ENCODE results near the gene FAM241A. TPM values are rescaled to one million over a fixed set of nuclear protein-coding genes. Genes with fewer than 3 reads are reported as not detected.
"Not testable (repeated sequence)": the region's sequence is repeated elsewhere in the genome, so short reads cannot be mapped to it uniquely, and the experiment has no call there.

FAM241A gene
- 2.9 TPM for total RNA-seq

DNA sequence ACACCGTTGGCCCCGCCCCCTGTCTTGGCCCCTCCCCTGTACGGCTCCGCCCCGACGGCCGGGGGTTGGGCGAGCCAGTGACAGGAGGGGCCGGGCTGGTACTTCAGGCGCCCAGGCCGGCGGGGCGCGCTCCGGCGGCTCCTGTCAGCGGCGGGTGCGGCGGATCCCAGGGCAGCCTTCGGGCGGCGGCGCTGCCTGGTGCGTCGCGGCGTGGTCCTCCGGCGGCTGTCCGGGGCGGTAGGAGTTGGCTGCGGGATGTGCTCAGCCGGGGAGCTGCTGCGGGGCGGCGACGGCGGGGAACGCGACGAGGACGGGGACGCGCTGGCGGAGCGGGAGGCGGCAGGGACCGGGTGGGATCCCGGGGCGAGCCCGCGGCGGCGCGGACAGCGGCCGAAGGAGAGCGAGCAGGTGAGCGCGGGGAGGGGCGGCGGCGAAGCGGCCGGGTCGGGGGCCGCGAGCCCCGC lies at the start of gene FAM241A:
TSS of gene FAM241A (plus strand) at position 129 of the 464 bp plus-strand sequence. CDS start at position 256, 127 bp downstream.
- peak; percentile 57 for DNase-seq

DNA sequence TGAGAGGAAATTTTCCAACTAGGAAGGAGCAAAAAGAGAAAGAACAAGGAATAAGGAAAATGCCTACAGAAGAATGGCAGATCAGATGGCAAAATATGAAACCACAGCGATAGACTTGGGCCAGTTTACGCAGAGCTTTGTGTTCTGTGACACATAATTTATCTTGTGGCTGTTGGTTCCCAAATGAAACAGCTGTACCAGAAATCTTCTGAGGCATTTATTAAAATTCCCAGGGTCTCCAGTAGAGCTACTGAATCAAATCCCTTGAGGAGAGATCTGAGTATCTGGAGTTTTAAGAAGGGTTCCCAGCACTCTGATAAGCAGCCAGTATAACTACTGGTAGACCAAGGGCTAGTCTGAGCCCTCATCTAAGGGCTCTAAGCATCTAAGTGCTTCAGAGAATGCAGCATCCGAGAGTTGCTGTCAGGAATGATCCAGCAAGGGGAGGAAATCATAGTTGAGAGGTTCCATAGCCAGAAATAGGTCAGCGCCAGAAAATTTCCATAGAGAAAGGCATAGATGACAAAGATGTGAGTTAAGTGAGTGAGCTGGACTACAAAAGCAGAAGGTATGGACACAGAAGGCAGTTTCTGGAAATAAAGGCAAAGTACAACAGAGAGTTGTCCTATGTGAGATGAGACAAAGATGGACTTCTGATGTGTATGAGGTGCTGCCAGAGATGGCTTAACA lies 46.3 kb upstream of the FAM241A start:
- no peak for DNase-seq

DNA sequence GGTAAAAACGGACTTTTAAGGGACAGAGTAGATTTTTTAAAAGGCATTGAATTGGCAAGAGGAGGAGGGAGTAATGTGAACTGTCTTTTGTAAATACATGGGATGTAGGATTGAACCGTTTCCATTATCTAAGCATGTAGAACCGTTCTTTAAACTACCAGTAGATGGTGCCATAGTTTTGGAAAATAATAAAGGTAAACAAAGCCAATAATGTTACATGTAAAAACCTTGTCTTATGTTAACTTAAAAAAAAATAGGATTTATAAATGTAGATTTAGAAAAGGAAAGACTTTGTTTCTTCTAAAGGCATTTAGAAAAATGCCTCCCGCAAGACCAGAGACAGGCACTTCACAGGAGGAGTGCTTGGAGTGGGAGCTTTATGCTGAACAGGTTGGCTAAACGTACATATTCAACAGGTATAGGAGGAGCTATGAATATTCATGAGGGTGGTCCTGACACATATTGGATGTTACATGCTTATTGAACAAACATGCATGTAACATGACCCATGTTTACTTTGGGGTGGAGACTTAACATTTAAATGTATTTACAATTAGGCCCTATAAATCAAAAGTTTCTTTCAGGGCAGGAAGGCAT lies 45.5 kb upstream of the FAM241A start:
- peak; percentile 36 for DNase-seq

DNA sequence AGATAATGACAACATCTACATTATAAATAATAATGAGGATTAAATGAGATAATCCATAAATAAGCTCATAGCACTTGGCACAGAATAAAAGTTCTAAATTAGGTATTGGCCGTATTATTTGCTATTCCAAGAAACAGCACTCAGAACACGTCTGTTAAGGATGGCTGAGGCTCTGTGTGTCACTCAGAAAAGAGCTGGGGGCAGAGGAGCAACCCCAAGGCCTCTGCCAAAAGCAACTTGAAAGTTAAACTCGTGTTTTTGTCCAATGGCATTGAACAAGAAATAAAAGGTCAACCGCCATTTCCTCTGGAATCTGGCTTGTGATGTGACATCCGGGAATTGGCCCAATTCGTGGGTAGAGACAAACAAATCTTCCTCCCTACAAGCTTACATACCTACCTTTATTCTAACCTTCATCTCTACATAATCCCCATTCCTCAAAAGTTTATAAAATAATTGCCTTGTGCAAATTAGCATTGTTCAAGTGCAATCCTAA lies 42.3 kb upstream of the FAM241A start:
- DNase-seq: no peak

DNA sequence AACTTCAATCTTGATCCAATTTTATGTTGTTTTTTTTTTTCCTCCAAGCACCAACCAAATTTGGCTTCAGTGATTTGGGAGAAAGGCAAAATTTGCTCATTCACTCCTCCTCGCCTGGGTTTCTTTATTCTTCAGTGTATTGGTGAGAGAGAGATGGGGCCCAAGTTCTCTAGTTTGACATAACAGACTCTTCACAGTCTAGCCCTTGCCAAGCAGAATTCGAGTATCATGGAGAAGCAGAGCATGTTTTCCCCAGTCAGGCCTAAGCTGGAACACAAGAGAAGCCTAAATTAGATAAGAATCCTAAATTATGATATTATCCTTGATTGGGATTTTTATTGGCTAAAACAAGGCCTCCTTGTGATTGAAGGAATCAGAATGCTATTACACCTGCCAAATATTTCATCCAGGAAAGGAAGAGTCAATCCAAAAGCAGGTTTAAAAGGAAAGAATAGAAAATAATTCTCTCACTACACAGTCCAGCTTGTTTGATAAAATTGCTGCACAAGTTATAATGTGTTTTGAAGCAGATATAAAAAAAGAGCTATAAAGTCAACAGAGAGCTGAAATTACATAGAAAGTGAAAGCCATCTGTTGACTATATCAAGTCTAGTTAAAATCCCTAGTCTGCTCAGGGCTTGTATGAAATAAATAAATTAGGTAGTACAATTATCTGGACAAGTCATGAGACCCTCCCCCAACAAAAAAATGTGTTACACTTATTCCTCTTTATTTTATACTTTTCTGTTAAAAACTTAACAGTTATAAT lies 39.9 kb upstream of the FAM241A start:
- DNase-seq: no peak

DNA sequence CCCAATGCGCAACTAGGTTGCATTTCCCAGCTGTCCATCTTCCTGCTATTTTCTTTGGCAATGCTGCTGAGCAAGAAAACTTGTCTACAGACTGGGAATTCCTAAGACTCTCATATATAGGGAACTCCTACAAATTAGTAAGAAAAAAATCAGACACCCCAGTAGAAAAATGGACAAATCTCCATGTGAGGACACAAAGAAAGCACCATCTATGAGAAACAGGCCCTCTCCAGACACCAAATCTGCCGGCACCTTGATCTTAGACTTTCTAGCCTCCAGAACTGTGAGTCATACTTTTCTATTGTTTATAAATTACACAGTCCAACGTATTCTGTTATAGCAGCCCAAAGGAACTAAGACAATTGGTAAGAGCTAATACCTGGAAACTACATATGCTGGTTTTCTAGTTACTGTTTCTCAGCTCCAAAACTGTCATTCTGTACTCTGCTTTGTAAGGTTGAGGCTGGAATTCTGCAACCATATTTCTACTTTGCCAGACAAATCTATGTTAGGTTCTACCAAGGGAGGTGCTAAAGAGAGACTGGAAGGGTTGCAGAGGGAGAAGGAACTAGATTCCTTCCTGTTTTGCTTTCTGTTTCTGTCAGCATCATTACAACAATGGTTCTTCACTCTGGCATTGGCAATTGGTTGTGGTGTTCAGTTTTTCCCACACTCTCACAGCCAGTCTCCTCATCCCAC lies 35.7 kb upstream of the FAM241A start:
- DNase-seq: no peak

DNA sequence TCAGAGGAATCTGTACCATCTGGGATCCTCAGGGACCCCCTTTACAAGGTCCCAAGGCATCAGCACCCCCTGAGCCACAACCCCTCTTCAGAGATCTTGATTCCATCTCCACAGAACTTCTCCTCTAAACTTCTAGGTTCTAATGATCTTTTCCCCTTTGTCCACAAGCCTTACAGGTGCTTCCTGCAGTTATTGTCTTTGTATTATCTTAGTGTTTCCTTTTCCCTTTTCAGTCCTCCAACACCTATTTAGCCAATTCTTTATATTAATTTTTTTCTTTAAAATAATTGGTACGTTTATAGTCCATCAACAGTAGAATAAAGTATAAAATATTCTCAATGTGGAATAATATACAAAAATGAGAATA lies 35.2 kb upstream of the FAM241A start:
- no peak for DNase-seq

DNA sequence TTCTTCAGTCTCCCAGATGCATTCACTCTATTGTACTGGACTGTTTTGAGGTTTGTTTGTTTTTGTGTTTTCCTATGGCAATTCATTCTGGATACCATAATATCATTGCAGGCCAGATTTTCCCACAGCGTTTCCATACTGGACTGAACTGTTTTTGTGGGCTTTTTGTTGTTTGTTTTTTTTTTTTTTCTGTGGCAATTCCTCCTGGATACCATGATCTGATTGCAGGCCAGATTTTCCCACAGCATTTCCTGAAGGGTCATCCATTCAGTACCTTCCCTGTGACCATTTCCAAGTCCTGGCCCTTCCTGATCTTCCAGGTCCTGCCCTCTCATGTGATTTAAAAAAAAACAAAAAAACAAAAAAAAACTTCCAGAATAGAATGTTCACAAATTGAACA lies 33.9 kb upstream of the FAM241A start:
- no peak for DNase-seq

DNA sequence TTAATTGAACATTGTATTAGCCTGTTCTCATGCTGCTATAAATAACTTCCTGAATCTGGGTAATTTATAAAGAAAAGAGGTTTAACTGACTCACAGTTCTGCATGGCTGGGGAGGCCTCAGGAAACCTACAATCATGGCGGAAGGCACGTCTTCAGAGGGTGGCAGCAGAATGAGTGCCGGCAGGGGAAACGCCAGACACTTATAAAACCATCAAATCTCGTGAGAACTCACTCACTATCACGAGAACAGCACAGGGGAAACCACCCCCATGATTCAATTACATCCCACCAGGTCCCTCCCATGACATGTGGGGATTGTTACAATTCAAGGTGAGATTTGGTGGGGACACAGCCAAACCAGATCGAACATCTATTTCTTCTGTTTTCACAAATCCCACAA lies 33.2 kb upstream of the FAM241A start:
- DNase-seq: not testable (repeated sequence)

DNA sequence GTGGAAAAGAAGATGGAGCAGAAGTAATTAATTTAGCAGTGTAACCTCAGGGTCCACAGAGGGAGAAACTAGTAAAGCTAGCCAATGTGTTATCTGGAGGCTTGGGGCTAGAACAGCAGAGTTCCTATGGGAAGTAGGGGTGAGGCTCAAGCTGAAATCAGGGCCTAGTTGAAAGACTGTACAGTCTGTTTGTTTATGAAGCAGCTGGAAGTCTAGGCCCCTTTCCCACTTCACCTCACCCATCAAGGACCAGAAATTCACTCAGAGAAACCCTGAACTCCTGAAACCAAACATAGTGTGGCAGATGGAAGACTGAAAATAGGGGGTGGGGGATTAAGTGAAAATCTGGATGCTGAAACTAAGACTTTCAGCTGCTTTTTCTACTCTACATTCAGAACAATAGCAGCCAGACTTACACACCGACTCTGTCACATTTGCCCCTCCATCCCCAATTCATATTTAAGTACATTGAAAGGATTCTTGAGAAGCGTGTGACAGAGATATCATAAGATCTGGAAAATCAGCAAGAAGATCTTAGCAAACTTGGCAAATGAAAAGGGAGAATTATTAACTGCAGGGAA lies 32.6 kb upstream of the FAM241A start:
- DNase-seq: no peak

DNA sequence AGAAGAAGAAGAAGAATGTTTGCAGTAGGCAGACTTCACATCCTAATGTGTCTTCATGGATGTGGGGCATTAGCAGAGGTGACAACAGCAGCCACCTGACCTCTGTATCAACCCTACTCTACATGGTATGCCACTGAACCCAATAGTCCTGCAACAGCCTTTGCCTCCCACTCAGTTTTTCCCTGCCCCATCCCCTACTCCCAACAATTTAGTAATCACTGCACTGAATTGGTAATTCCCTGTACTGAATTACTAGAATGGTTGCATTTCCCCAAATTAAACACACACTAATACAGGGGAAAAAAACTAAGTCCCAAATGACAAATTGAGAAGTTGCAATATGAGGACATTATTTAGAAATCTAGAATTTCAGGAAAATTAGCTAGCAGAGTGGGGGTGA lies 31.4 kb upstream of the FAM241A start:
- no peak for DNase-seq

DNA sequence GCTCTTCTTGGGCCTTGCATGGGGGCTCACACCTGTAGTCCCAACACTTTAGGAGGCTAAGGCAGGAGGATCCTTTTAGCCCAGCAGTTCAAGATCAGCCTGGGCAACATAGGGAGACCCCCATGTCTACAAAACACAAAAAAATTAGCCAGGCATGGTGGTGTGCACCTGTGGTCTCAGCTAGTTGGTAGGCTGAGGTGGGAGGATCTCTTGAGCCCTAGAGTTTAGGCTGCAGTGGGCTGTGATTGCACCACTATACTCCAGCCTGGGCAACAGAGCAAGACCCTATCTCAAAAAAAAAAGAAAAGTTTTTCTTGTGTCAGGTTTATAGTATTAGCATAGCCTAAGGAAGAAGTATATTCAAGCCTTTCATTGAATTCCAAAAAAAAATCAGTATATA lies 30.8 kb upstream of the FAM241A start:
- no peak for DNase-seq

DNA sequence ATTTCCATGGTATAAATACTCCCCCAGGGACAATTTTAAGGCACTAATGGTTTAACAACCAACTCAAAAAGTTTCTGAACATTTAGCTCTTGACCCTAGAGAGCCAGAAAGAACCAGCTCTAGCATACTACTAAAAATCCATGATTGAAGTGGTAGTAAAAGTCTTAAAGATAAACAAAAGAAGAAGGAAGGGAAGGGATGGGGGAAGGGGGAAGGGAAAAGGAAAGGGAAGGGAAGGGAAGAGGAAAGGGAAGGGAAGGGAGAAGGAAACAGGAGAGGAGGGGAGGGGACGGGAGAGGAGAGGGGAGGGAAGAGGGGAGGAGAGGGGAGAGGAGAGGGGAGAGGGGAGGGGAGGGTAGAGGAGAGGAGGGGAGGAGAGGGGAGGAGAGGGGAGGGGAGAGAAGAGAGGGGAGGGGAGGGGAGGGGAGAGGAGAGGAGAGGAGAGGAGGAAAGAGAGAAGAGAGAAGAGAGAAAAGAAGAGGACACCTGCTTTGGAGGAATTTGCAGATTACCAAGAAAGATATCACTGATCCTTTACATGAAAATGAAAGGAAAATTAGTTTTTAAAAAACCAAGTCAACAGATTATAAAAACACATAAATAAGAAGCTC lies 26.4 kb upstream of the FAM241A start:
- no peak for DNase-seq

DNA sequence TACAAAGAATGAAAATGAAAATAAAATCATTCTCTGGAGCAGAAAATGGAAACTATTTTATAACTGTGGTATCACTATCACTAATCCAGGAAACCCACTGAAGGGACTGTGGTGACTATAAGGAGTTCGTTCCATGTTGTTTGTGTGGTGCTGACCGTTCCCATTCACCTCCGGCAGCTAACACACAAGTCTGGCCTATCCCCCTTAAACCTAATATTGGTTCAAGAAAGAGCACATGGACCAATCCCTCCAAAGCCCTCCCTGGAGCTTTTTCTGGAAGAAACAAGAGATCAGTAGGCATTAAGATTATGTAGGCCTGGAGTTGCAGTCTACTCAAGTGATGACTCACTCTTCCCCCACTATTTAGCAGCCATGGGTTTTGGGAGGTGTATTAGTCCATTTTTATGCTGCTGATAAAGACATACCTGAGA lies 25.9 kb upstream of the FAM241A start:
- no peak for DNase-seq

DNA sequence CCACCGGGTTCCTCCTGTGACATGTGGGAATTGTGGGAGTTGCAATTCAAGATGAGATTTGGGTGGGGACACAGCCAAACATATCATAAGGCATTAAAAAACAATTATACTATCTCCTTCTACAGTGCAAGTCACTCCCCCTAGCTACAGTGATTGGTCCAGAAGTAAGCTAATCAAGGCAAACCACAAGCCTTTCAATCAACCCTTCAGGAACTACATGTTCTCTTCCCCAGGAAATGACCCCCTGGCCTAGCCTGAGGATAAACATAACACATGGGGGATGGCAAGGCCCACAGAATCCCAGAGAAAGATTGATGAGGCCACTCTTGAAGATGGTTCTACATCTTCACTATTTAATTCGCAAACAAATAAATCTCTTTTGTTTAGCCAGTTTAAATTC lies 25.2 kb upstream of the FAM241A start:
- DNase-seq: no peak

DNA sequence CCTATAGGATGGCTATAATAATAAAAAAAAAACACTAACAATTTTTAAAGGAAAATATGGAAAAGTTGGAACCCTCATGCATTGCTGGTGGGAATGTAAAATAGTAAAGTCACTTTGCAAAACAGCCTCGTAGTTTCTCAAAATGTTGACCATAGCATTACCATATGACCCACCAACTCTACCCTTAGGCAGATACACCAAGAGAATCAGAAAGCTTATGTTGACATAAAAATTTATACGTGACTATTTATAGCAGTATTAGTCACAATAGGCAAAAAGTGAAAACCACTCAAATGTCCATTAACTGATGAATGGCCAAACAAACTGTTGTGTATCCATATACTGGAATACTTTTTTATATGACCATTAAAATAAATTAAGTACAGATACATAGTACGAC lies 19.8 kb upstream of the FAM241A start:
- DNase-seq: no peak

DNA sequence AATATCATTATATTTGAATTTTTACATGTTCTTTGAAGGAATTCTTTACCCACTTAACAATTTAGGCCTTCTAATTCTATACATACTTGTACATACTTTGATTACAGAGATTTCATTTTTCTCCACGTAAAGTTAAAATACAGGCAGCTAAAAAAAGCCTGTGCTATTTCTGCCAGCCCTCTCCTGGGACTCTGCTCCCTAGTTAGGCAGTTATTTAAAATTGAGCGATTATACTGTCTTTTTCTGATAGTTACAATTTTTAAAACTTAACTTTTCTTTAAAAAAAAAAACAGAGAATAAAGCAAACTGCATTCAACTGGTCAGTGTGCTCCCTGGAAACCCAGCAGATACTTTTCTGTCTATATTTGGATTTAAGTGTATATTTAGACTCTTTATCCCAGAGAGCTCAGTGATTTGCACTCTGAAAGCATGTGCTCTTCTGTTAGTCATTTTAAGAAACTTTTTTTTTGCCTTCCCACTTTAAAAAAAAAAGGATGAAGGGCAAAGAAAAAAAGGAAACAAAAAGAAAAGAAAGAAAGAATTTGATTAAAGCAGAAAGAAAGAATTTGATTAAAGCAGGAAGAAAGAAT lies 18.1 kb upstream of the FAM241A start:
- DNase-seq: no peak

DNA sequence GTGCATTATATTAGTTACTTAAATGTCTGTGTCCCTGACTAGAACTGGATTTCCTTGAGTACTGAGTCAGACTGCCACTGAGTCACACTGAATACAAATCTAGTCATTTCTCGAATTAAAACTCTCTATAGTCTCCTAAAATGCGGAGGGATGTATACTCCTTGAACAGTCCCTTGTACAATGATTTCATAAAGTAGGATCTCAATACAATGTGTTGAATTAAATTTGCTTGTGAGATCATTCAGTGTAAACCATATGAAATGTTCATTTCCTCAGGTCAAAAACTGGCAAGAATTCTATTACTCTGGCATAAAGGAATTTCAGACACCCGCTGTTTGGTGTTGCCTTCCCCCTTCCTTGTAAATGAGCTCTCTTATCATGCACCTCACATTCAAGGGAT lies 17.5 kb upstream of the FAM241A start:
- no peak for DNase-seq

DNA sequence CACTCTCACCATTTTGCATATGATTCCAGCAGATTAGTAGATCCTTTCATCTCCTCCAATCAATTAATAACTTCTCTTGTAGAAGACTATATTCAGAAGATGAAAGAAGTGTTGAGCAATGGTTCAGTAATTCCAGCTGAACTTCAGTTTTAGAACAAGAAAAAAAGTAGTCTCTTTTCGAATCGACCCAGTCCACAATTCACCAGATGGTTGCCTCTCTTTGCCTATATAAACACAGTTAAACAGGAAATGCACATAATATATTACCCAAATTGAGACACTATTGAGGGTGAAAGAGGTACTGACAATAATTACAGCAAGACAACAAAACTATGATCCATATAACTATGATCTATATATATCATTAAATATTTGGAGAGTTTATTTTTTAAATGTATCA lies 16.8 kb upstream of the FAM241A start:
- DNase-seq: no peak

DNA sequence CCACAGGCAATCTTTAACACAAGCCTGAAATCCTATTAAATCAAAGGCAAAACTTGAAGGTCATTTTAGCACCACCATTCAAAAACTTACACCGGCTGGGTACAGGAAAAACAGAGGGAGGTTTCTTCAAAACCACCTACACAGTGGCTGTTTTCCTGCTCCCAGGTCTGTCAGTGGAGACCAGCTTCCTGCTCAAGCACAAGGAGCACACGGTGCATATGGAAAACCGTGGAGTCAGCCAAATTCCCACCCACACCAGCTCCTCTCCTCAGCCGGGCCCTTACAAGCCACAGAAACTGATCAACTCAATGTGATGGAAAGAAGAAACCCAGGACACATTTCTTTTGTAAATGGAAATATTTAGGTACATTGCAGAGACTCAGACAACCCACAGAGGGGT lies 14.3 kb upstream of the FAM241A start:
- DNase-seq: no peak

DNA sequence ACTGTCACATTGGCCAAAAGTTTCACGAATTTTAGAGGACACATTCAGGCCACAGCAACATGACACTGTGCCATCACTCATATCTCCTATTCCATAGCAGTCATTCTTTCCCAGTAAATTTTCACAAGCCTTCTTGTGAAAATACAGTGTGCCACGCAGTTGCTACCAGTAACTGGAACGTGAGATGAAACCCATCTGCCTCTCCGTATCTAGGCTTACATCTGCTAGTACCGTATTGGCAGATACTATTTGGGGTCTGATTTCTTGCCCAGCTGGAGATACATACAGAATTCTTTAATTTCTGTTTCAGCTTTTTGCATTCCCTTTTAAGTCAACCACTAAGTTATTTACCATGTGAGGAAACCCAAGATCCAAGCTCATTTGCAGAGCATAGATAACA lies 8.7 kb upstream of the FAM241A start:
- no peak for DNase-seq
